HL-60/S4 treated with phorbol 12-myristate 13-acetate at 8.2 ng/mL for 4 days and 3 days (cell line): ENCODE results near the gene DEFB112.

Experiments
- in situ Hi-C: fragments of 300-500 bp; cut with MboI; formaldehyde crosslinking; loops from 2 replicates; pipeline ENCODE4 v1.15.0; 2022; ENCODE audit warnings: low sequenced_read_pairs

DEFB112 gene

GRCh38 chr6:50049829-50050228, at the start of gene DEFB112:
Gene DEFB112 (minus strand): TSS chr6:50049929. CDS start chr6:50049869, 60 bp downstream.
- in situ Hi-C loops, result no loop called here

- in situ Hi-C loops, result no loop called here
Measured at GRCh38 chr6:50098641-50098993, 48.9 kb upstream of the DEFB112 start.

GRCh38 chr6:50097966-50098640, 48.4 kb upstream of the DEFB112 start:
- in situ Hi-C loops, result no loop called here

GRCh38 chr6:50096296-50096695, 46.6 kb upstream of the DEFB112 start:
- in situ Hi-C loops, result no loop called here

- in situ Hi-C loops, result no loop called here
Measured at GRCh38 chr6:50093938-50094272, 44.2 kb upstream of the DEFB112 start.

GRCh38 chr6:50093116-50093937, 43.6 kb upstream of the DEFB112 start:
- in situ Hi-C loops, result no loop called here

- in situ Hi-C loops, result no loop called here
Measured at GRCh38 chr6:50091641-50092040, 41.9 kb upstream of the DEFB112 start.

- in situ Hi-C loops, result no loop called here
Measured at GRCh38 chr6:50089911-50090310, 40.2 kb upstream of the DEFB112 start.

- in situ Hi-C loops, result no loop called here
Measured at GRCh38 chr6:50087231-50087954, 37.7 kb upstream of the DEFB112 start.

- in situ Hi-C loops, result no loop called here
Measured at GRCh38 chr6:50077385-50077784, 27.7 kb upstream of the DEFB112 start.

GRCh38 chr6:50076431-50076830, 26.7 kb upstream of the DEFB112 start:
- in situ Hi-C loops, result no loop called here

- in situ Hi-C loops, result no loop called here
Measured at GRCh38 chr6:50071921-50072320, 22.2 kb upstream of the DEFB112 start.

GRCh38 chr6:50070101-50070500, 20.4 kb upstream of the DEFB112 start:
- in situ Hi-C loops, result no loop called here

- in situ Hi-C loops, result no loop called here
Measured at GRCh38 chr6:50062051-50062450, 12.3 kb upstream of the DEFB112 start.

- in situ Hi-C loops, result no loop called here
Measured at GRCh38 chr6:50056242-50056641, 6.5 kb upstream of the DEFB112 start.

- in situ Hi-C loops, result no loop called here
Measured at GRCh38 chr6:50047026-50047425, 2.7 kb downstream of the DEFB112 start.

GRCh38 chr6:50030777-50031562, 18.8 kb downstream of the DEFB112 start:
- in situ Hi-C loops, result no loop called here

- in situ Hi-C loops, result no loop called here
Measured at GRCh38 chr6:50030350-50030749, 19.4 kb downstream of the DEFB112 start.

- in situ Hi-C loops, result no loop called here
Measured at GRCh38 chr6:50025258-50025657, 24.5 kb downstream of the DEFB112 start.

GRCh38 chr6:50021894-50022293, 27.8 kb downstream of the DEFB112 start, which contains the start of gene DEFB110:
Gene DEFB110 (minus strand): TSS chr6:50021994. CDS start chr6:50021935, 59 bp downstream.
- in situ Hi-C loops, result no loop called here

- in situ Hi-C loops, result no loop called here
Measured at GRCh38 chr6:50007819-50008218, 41.9 kb downstream of the DEFB112 start.
